IMR-90 (cell line): ENCODE measurements around the gene ODF2.
A peak's percentile ranks its signal among the peaks of the same experiment; 100 is the strongest.

Experiments
- CEBPB ChIP-seq: IDR thresholded peaks from 2 replicates; pipeline ENCODE4 v1.6.1; 2012; ENCODE audit warnings: low read depth, low read length, improper control_type of control experiment
- CTCF ChIP-seq: conservative IDR thresholded peaks from 2 replicates; pipeline ENCODE4 v1.5.1; 2012; ENCODE audit warnings: mild to moderate bottlenecking, low read depth, low read length, improper control_type of control experiment
- MAZ ChIP-seq: IDR thresholded peaks from 2 replicates; pipeline ENCODE4 v1.6.1; 2012; ENCODE audit warnings: low read depth, mild to moderate bottlenecking, low read length, improper control_type of control experiment, moderate library complexity, borderline replicate concordance
- MXI1 ChIP-seq: IDR thresholded peaks from 2 replicates; pipeline ENCODE4 v1.6.1; 2012; ENCODE audit warnings: low read depth, mild to moderate bottlenecking, low read length, moderate library complexity, borderline replicate concordance
- NFE2L2 ChIP-seq: fragments of 150-350 bp; IDR thresholded peaks from 2 replicates; pipeline ENCODE4 v1.6.1; 2016; ENCODE audit warnings: low read depth, mild to moderate bottlenecking, low read length
- POLR2A ChIP-seq: IDR thresholded peaks from 2 replicates; pipeline ENCODE4 v1.6.1; 2012; ENCODE audit warnings: mild to moderate bottlenecking, low read depth, low read length
- RAD21 ChIP-seq: IDR thresholded peaks from 2 replicates; pipeline ENCODE4 v1.6.1; 2012; ENCODE audit warnings: low read length, improper control_type of control experiment
- RCOR1 ChIP-seq: IDR thresholded peaks from 2 replicates; pipeline ENCODE4 v1.6.1; 2012; ENCODE audit warnings: mild to moderate bottlenecking, low read length, improper control_type of control experiment; ENCODE audit not compliant: insufficient replicate concordance
- RFX5 ChIP-seq: IDR thresholded peaks from 2 replicates; pipeline ENCODE4 v1.8.0; 2012; ENCODE audit warnings: low read depth, mild to moderate bottlenecking, low read length, moderate library complexity
- SMC3 ChIP-seq: fragments of 150-350 bp; IDR thresholded peaks from 2 replicates; pipeline ENCODE4 v1.6.1; 2016; ENCODE audit warnings: low read depth, mild to moderate bottlenecking, antibody characterized with exemption, low read length, moderate library complexity
- TF ChIP-seq, protein P1 (sequence below): fragments of 150-350 bp; IDR thresholded peaks from 2 replicates; pipeline ENCODE4 v1.6.1; 2017; ENCODE audit warnings: mild to moderate bottlenecking, antibody characterized with exemption, low read length, low read depth

DNA sequence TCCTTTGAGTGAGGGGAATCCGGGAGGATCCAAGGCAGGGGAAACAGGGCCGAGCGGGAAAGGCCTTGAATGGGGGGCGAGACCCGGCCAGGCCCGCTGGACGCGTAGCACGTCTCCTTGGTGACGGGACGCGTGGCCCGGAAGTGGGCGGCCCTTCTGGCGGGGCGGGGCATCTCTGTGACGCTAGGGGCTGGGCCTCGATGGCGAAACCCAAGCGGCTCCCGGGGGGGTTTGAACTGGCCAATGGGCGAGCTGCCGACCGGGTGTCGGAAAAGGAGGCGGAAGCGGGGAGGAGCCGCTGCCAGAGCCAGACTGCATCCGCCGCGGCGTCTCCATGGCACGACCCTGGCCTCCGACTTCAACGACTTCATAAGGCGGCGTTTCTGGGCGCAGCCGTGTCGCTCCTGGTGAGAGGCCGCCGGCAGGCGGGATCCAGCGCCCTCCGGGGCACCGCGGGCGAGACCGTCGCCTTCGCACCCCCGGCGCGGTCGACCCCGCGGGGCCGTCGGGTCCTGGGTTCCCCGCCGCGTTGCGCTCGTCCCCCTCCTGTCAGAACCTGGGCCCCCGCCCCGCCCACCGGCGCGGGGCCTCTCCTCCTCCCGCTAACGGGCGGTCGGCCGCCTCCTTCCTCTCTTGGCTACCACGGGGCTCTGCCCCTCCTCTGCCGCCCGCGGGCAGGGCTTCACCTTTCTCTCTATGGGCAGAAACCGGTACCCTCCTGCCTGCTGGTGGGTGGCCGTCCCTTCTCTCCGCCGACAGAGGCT, at the start of gene ODF2:
- TF ChIP-seq CTCF, result no peak
- TF ChIP-seq POLR2A, result peak; percentile 89
- TF ChIP-seq SMC3, result no peak
- peak; percentile 96 for TF ChIP-seq CEBPB
- TF ChIP-seq NFE2L2, result no peak
- TF ChIP-seq RAD21, result no peak
- no peak for TF ChIP-seq RCOR1
- TF ChIP-seq, protein P1, sequence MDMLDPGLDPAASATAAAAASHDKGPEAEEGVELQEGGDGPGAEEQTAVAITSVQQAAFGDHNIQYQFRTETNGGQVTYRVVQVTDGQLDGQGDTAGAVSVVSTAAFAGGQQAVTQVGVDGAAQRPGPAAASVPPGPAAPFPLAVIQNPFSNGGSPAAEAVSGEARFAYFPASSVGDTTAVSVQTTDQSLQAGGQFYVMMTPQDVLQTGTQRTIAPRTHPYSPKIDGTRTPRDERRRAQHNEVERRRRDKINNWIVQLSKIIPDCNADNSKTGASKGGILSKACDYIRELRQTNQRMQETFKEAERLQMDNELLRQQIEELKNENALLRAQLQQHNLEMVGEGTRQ, result peak; percentile 67; the same call in 1 of the 2 replicates
- TF ChIP-seq RFX5, result no peak
- peak; percentile 91 for TF ChIP-seq MXI1
- TF ChIP-seq MAZ, result peak; percentile 69; the same call in 1 of the 2 replicates
